WTC11 (cell line): ENCODE results near the gene MYO1H. TPM values are rescaled to one million over a fixed set of nuclear protein-coding genes. Genes with fewer than 3 reads are reported as not detected.

ENCODE experiments used
- ATAC-seq: fragments of 200-7000 bp; cut with Tn5 transposase; 2 replicates; pipeline ENCODE4 v1.10.0; 2021; ENCODE audit warnings: mild to moderate bottlenecking, moderate library complexity
- CTCF ChIA-PET: fragments of 300-600 bp; sonication (Branson Sonifier 250); formaldehyde crosslinking; loops from one replicate; lab custom pipeline; 2021; ENCODE audit warnings: antibody characterized with exemption; lab: Charles Lee
- POLR2A ChIA-PET: fragments of 350-600 bp; sonication (Branson Sonifier 250); formaldehyde crosslinking; loops from one replicate; lab custom pipeline; 2021; ENCODE audit warnings: antibody characterized with exemption; lab: Charles Lee
- DNase-seq: peaks from one replicate; pipeline ENCODE4 v3.0.0; 2021; ENCODE audit warnings: low spot score
- H3K27ac Mint-ChIP-seq: 2 replicates; pipeline ENCODE4 v1.8.0; 2021; ENCODE audit warnings: mixed read lengths
- H3K27me3 Mint-ChIP-seq: 2 replicates; pipeline ENCODE4 v1.8.0; 2021; ENCODE audit warnings: low read depth, mild to moderate bottlenecking, moderate library complexity, mixed read lengths
- H3K36me3 Mint-ChIP-seq: 2 replicates; pipeline ENCODE4 v1.8.0; 2021; ENCODE audit warnings: mixed read lengths
- H3K4me1 Mint-ChIP-seq: 2 replicates; pipeline ENCODE4 v1.8.0; 2022; ENCODE audit warnings: mixed read lengths
- H3K4me3 Mint-ChIP-seq: 2 replicates; pipeline ENCODE4 v1.8.0; 2021; ENCODE audit warnings: mild to moderate bottlenecking, moderate library complexity, mixed read lengths
- H3K9me3 Mint-ChIP-seq: 2 replicates; pipeline ENCODE4 v1.8.0; 2021; ENCODE audit warnings: mixed read lengths
- CBFB ChIP-seq: sonication (generic); formaldehyde crosslinking; IDR thresholded peaks from 2 replicates; pipeline ENCODE4 v1.8.1; 2022; ENCODE audit warnings: mild to moderate bottlenecking, low read depth, missing genetic modification reagents
- CREM ChIP-seq: sonication (generic); formaldehyde crosslinking; IDR thresholded peaks from 2 replicates; pipeline ENCODE4 v1.8.1; 2022; ENCODE audit warnings: mild to moderate bottlenecking, missing genetic modification reagents, moderate library complexity
- FOXP1 ChIP-seq: sonication (generic); formaldehyde crosslinking; IDR thresholded peaks from 2 replicates; pipeline ENCODE4 v1.8.0; 2022; ENCODE audit warnings: missing genetic modification reagents, mild to moderate bottlenecking, moderate library complexity, borderline replicate concordance
- NR1H2 ChIP-seq: sonication (generic); formaldehyde crosslinking; IDR thresholded peaks from 2 replicates; pipeline ENCODE4 v1.9.0; 2021; ENCODE audit warnings: mild to moderate bottlenecking, moderate library complexity, missing genetic modification reagents
- PRRX2 ChIP-seq: fragments of 250-450 bp; sonication (Bioruptor Pico); IDR thresholded peaks from 2 replicates; pipeline ENCODE4 v1.8.0; 2021; ENCODE audit warnings: mild to moderate bottlenecking
- SMAD4 ChIP-seq: sonication (generic); formaldehyde crosslinking; IDR thresholded peaks from 2 replicates; pipeline ENCODE4 v1.8.0; 2022; ENCODE audit warnings: mild to moderate bottlenecking, missing genetic modification reagents
- ZBTB21 ChIP-seq: sonication (generic); formaldehyde crosslinking; IDR thresholded peaks from 2 replicates; pipeline ENCODE4 v1.8.1; 2023; ENCODE audit warnings: mild to moderate bottlenecking, missing genetic modification reagents, borderline replicate concordance
- ZNF232 ChIP-seq: sonication (generic); formaldehyde crosslinking; IDR thresholded peaks from 2 replicates; pipeline ENCODE4 v1.8.0; 2022; ENCODE audit warnings: mild to moderate bottlenecking, missing genetic modification reagents
- total RNA-seq: library from RNA; stranded (reverse); gene quantifications from 3 replicates; pipeline ENCODE4 v1.2.3, GENCODE V29; 2021
- TF ChIP-seq, protein P1 (sequence below): sonication (generic); formaldehyde crosslinking; IDR thresholded peaks from 2 replicates; pipeline ENCODE4 v1.8.1; 2023; ENCODE audit warnings: mild to moderate bottlenecking, missing genetic modification reagents, moderate library complexity
- TF ChIP-seq, protein P2 (sequence below): sonication (generic); formaldehyde crosslinking; conservative IDR thresholded peaks from 2 replicates; pipeline ENCODE4 v1.8.1; 2022; ENCODE audit warnings: mild to moderate bottlenecking, missing genetic modification reagents
- TF ChIP-seq, protein P3 (sequence below): sonication (generic); formaldehyde crosslinking; IDR thresholded peaks from 2 replicates; pipeline ENCODE4 v1.8.1; 2023; ENCODE audit warnings: mild to moderate bottlenecking, missing genetic modification reagents, borderline replicate concordance
- TF ChIP-seq, protein P4 (sequence below): sonication (generic); formaldehyde crosslinking; IDR thresholded peaks from 2 replicates; pipeline ENCODE4 v1.8.1; 2023; ENCODE audit warnings: mild to moderate bottlenecking, missing genetic modification reagents
- TF ChIP-seq, protein P5 (sequence below): sonication (generic); formaldehyde crosslinking; IDR thresholded peaks from 2 replicates; pipeline ENCODE4 v1.8.0; 2022; ENCODE audit warnings: missing genetic modification reagents
- TF ChIP-seq, protein P6 (sequence below): sonication (generic); formaldehyde crosslinking; IDR thresholded peaks from 2 replicates; pipeline ENCODE4 v1.8.0; 2022; ENCODE audit warnings: mild to moderate bottlenecking, missing genetic modification reagents

The MYO1H gene
- total RNA-seq, 1 experiment from 2014 or later: 0.44 TPM

DNA sequence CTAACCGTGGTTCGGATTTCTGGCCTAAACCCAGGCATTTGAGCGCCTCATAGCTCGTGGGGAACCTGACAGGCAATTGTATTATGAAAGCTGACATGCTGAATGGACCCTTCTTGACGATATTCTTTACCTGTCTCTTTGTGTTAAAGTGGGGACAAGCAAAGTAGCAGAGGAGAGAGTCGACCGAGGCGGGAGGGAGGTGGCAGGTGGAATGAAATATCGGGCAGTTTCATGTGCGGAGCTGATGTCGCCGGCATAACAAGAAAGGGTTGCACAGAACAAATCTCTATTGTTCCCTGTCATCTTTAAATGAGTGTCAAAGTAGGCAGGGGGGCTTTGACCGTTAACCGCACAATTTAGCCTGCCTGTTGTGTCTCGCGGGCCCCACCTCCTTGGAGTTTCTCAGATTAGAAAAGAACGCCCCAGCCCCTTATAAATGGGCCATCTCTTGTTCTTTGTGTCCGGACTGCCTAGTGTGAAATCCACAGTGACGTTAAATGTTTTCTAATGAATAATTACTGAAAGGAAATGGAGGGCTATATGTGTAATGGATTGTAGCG is 11.5 kb downstream of the MYO1H start (continued):
- TF ChIP-seq, protein P1, sequence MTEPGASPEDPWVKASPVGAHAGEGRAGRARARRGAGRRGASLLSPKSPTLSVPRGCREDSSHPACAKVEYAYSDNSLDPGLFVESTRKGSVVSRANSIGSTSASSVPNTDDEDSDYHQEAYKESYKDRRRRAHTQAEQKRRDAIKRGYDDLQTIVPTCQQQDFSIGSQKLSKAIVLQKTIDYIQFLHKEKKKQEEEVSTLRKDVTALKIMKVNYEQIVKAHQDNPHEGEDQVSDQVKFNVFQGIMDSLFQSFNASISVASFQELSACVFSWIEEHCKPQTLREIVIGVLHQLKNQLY: no peak
- TF ChIP-seq SMAD4 (CRISPR knock-in tag) (no peak), PRRX2 (CRISPR knock-in tag) (no peak)

DNA sequence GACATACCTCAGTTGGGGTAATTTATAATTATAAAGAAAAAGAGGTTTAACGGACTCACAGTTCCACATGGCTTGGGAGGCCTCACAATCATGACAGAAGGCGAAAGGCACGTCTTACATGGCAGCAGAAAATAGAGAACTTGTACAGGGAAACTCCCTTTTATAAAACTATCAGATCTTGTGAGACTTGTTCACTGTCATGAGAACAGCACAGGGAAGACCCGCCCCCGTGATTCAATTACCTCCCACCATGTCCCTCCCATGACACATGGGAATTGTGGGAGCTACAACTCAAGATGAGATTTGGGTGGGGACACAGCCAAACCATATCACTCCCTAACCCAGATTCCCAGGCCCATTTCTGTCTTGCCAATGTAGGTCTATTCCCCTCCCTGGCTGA is 22.1 kb downstream of the MYO1H start:
- no peaks in the 10 kb centered on the region for H3K36me3 Mint-ChIP-seq
- no peak for TF ChIP-seq CBFB
- TF ChIP-seq ZNF232 (CRISPR knock-in tag): no peak
- TF ChIP-seq, protein P2, sequence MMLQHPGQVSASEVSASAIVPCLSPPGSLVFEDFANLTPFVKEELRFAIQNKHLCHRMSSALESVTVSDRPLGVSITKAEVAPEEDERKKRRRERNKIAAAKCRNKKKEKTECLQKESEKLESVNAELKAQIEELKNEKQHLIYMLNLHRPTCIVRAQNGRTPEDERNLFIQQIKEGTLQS (CRISPR knock-in tag): no peak
- no peak for TF ChIP-seq SMAD4 (CRISPR knock-in tag)
- TF ChIP-seq, protein P3, sequence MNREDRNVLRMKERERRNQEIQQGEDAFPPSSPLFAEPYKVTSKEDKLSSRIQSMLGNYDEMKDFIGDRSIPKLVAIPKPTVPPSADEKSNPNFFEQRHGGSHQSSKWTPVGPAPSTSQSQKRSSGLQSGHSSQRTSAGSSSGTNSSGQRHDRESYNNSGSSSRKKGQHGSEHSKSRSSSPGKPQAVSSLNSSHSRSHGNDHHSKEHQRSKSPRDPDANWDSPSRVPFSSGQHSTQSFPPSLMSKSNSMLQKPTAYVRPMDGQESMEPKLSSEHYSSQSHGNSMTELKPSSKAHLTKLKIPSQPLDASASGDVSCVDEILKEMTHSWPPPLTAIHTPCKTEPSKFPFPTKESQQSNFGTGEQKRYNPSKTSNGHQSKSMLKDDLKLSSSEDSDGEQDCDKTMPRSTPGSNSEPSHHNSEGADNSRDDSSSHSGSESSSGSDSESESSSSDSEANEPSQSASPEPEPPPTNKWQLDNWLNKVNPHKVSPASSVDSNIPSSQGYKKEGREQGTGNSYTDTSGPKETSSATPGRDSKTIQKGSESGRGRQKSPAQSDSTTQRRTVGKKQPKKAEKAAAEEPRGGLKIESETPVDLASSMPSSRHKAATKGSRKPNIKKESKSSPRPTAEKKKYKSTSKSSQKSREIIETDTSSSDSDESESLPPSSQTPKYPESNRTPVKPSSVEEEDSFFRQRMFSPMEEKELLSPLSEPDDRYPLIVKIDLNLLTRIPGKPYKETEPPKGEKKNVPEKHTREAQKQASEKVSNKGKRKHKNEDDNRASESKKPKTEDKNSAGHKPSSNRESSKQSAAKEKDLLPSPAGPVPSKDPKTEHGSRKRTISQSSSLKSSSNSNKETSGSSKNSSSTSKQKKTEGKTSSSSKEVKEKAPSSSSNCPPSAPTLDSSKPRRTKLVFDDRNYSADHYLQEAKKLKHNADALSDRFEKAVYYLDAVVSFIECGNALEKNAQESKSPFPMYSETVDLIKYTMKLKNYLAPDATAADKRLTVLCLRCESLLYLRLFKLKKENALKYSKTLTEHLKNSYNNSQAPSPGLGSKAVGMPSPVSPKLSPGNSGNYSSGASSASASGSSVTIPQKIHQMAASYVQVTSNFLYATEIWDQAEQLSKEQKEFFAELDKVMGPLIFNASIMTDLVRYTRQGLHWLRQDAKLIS (CRISPR knock-in tag): no peak
- TF ChIP-seq, protein P4, sequence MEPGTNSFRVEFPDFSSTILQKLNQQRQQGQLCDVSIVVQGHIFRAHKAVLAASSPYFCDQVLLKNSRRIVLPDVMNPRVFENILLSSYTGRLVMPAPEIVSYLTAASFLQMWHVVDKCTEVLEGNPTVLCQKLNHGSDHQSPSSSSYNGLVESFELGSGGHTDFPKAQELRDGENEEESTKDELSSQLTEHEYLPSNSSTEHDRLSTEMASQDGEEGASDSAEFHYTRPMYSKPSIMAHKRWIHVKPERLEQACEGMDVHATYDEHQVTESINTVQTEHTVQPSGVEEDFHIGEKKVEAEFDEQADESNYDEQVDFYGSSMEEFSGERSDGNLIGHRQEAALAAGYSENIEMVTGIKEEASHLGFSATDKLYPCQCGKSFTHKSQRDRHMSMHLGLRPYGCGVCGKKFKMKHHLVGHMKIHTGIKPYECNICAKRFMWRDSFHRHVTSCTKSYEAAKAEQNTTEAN (CRISPR knock-in tag): no peak
- no peak for TF ChIP-seq NR1H2 (CRISPR knock-in tag)
- no peak for TF ChIP-seq ZBTB21 (CRISPR knock-in tag)
- TF ChIP-seq, protein P5, sequence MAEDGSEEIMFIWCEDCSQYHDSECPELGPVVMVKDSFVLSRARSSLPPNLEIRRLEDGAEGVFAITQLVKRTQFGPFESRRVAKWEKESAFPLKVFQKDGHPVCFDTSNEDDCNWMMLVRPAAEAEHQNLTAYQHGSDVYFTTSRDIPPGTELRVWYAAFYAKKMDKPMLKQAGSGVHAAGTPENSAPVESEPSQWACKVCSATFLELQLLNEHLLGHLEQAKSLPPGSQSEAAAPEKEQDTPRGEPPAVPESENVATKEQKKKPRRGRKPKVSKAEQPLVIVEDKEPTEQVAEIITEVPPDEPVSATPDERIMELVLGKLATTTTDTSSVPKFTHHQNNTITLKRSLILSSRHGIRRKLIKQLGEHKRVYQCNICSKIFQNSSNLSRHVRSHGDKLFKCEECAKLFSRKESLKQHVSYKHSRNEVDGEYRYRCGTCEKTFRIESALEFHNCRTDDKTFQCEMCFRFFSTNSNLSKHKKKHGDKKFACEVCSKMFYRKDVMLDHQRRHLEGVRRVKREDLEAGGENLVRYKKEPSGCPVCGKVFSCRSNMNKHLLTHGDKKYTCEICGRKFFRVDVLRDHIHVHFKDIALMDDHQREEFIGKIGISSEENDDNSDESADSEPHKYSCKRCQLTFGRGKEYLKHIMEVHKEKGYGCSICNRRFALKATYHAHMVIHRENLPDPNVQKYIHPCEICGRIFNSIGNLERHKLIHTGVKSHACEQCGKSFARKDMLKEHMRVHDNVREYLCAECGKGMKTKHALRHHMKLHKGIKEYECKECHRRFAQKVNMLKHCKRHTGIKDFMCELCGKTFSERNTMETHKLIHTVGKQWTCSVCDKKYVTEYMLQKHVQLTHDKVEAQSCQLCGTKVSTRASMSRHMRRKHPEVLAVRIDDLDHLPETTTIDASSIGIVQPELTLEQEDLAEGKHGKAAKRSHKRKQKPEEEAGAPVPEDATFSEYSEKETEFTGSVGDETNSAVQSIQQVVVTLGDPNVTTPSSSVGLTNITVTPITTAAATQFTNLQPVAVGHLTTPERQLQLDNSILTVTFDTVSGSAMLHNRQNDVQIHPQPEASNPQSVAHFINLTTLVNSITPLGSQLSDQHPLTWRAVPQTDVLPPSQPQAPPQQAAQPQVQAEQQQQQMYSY: no peak
- TF ChIP-seq FOXP1 (CRISPR knock-in tag): no peak
- TF ChIP-seq, protein P6, sequence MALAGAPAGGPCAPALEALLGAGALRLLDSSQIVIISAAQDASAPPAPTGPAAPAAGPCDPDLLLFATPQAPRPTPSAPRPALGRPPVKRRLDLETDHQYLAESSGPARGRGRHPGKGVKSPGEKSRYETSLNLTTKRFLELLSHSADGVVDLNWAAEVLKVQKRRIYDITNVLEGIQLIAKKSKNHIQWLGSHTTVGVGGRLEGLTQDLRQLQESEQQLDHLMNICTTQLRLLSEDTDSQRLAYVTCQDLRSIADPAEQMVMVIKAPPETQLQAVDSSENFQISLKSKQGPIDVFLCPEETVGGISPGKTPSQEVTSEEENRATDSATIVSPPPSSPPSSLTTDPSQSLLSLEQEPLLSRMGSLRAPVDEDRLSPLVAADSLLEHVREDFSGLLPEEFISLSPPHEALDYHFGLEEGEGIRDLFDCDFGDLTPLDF (CRISPR knock-in tag): no peak
- TF ChIP-seq CREM (CRISPR knock-in tag): no peak
- no peaks in the 10 kb centered on the region for H3K9me3 Mint-ChIP-seq
- H3K4me1 Mint-ChIP-seq: no peaks in the 10 kb centered on the region
- ChIA-PET POLR2A (no interaction called here), CTCF (no interaction called here)
- no peak overlapping the region for H3K4me3 Mint-ChIP-seq
- H3K27ac Mint-ChIP-seq: no peak overlapping the region
- H3K27me3 Mint-ChIP-seq: peaks cover 2% of the 10 kb centered on the region
- no peak for DNase-seq
- no peak for ATAC-seq
